Sigmoid colon (tissue), 7 donors: ENCODE measurements around the gene ADSL. TPM values are rescaled to one million over a fixed set of nuclear protein-coding genes. Genes with fewer than 3 reads are reported as not detected.

Source experiments
- DNase-seq: peaks from one replicate; pipeline ENCODE4 v3.0.0-alpha.2; 2019
- H3K27ac ChIP-seq, 4 donors: fragments of 200-600 bp; sonication (generic); one replicate each; pipeline ENCODE4 v1.5.1; 2016 to 2019; ENCODE audit warnings: mild to moderate bottlenecking in 1 of 4
- H3K27me3 ChIP-seq, 3 donors: fragments of 200-600 bp; sonication (generic); one replicate each; pipeline ENCODE4 v1.5.1; 2019; ENCODE audit warnings: mild to moderate bottlenecking in 1 of 3
- H3K36me3 ChIP-seq, 4 donors: fragments of 200-600 bp; sonication (generic); one replicate each; pipeline ENCODE4 v1.5.1; 2016 to 2019
- H3K4me1 ChIP-seq, 4 donors: fragments of 200-600 bp; sonication (generic); one replicate each; pipeline ENCODE4 v1.5.1; 2017 to 2019
- H3K4me3 ChIP-seq, 4 donors: fragments of 200-600 bp; sonication (generic); one replicate each; pipeline ENCODE4 v1.5.1; 2017 to 2019; ENCODE audit warnings: mild to moderate bottlenecking in 2 of 4, moderate library complexity in 1 of 4
- H3K9me3 ChIP-seq, 4 donors: fragments of 200-600 bp in 3 of 4; sonication (generic) in 3 of 4; one replicate each; pipeline versions ENCODE4 v1.5.1 to v1.6.1; 2013 to 2019
- EP300 ChIP-seq, 4 donors: sonication (generic); formaldehyde crosslinking; IDR thresholded peaks; one replicate each; pipeline ENCODE4 v1.6.1; 2017; ENCODE audit warnings: antibody characterized with exemption in 4 of 4
- POLR2A ChIP-seq, 2 donors: fragments of 450-650 bp; IDR thresholded peaks; one replicate each; pipeline ENCODE4 v1.6.1; 2016; ENCODE audit warnings: antibody characterized with exemption in 2 of 2, mild to moderate bottlenecking in 2 of 2, moderate library complexity in 2 of 2
- POLR2AphosphoS5 ChIP-seq, 4 donors: sonication (generic); formaldehyde crosslinking; IDR thresholded peaks; one replicate each; pipeline ENCODE4 v1.6.1; 2017; ENCODE audit warnings: antibody characterized with exemption in 4 of 4
- WGBS, 2 donors: extraction: QIAGEN DNeasy Blood & Tissue Kit; methylation state at CpG; one replicate each; pipeline ENCODE4 v1.1.7; 2013; 5-methylcytosine and 5-hydroxymethylcytosine counted together
- intact Hi-C: fragments of 100-400 bp; cut with DNase I; formaldehyde crosslinking; loops from one replicate; pipeline ENCODE4 v1.15.1; 2023
- polyA plus RNA-seq, 3 donors: library from polyadenylated mRNA; stranded (reverse); fragments of 200-250 nt; gene quantifications; one replicate each; pipeline ENCODE4 v1.2.3, GENCODE V29; 2013
- total RNA-seq, 4 donors: library from RNA; depleted of rRNA; stranded (reverse); fragments of >200 nt; gene quantifications; one replicate each; pipeline ENCODE4 v1.1.0, GENCODE V29; 2016
- TF ChIP-seq, protein P1 (sequence below), 4 experiments: fragments of 450-650 bp in 3 of 4; fragments of 200-600 bp in 1 of 4; IDR thresholded peaks; one replicate each; pipeline ENCODE4 v1.5.1; 2016 to 2019; ENCODE audit warnings: antibody characterized with exemption in 4 of 4, mild to moderate bottlenecking in 3 of 4, moderate library complexity in 2 of 4
- donor health status: healthy with polysubstance abuse.
- donor health status: Bipolar disorder and iron deficiency.
- donor health status: healthy.

ADSL gene
- total and polyA plus RNA-seq, 7 donors = 34.0 to 469 (median 86.7) TPM

DNA sequence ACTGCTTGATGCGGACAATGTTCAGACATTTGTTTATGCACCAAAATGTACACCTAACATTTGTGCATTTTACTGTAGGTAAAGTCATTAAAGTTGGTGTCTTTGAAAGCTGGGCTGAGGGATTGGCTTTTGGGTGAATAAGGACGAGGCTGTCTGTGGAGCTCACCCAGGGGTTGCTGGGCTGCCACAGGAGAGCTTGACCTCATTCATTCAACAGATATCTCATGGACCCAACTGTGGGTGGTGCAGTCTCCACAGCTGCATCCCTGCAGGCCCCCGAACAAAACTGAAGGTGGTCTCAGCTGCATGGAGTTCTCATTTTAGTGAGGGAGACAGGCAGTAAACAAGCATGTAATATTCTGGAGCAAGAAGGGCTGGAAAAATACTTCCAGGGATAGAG lies 56.8 kb downstream of the ADSL start:
- Histone ChIP-seq H3K4me3 (no peak overlapping the region), H3K9me3 (no peaks in the 10 kb centered on the region), H3K27ac (no peak overlapping the region), H3K27me3 (no peaks in the 10 kb centered on the region), H3K36me3 (peaks cover 15 to 65% (median 46%) of the 10 kb centered on the region in 4 donors), H3K4me1 (no peaks in the 10 kb centered on the region)
- 91 to 92% methylated on average over 3 of the region's 3 CpGs for WGBS, 2 donors
- intact Hi-C loops = no loop called here
- no peak for DNase-seq
- TF ChIP-seq POLR2A (IDR thresholded peaks at IDR 0.05) = no peak
- TF ChIP-seq, protein P1, sequence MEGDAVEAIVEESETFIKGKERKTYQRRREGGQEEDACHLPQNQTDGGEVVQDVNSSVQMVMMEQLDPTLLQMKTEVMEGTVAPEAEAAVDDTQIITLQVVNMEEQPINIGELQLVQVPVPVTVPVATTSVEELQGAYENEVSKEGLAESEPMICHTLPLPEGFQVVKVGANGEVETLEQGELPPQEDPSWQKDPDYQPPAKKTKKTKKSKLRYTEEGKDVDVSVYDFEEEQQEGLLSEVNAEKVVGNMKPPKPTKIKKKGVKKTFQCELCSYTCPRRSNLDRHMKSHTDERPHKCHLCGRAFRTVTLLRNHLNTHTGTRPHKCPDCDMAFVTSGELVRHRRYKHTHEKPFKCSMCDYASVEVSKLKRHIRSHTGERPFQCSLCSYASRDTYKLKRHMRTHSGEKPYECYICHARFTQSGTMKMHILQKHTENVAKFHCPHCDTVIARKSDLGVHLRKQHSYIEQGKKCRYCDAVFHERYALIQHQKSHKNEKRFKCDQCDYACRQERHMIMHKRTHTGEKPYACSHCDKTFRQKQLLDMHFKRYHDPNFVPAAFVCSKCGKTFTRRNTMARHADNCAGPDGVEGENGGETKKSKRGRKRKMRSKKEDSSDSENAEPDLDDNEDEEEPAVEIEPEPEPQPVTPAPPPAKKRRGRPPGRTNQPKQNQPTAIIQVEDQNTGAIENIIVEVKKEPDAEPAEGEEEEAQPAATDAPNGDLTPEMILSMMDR (IDR thresholded peaks at IDR 0.05) = no peak
- no peak for TF ChIP-seq EP300 (IDR thresholded peaks at IDR 0.05)
- TF ChIP-seq POLR2AphosphoS5 (IDR thresholded peaks at IDR 0.05) = no peak

DNA sequence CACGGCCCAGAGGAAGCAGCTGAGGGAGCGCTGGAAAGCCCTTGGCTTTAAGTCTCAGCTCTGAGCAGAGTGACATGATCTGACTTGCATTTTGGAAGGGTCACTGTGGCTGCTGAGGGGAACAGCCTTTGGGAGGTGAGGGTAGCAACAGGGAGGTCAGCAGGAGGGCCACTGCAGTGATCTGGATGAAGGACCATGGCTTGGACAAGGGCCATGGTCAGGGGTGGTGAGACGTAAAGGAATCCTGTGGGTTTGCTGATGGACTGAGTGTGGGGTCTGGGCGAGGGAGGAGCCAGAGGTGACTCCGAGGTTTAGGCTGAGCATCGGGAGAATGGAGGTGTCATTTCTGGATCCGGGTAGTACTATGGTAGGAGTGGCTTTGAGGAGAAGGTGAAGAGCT lies 57.4 kb downstream of the ADSL start:
- H3K4me3 ChIP-seq = no peak overlapping the region
- H3K27ac ChIP-seq = no peak overlapping the region
- no peaks in the 10 kb centered on the region for H3K27me3 ChIP-seq
- TF ChIP-seq POLR2A (IDR thresholded peaks at IDR 0.05) (no peak), EP300 (IDR thresholded peaks at IDR 0.05) (no peak), POLR2AphosphoS5 (IDR thresholded peaks at IDR 0.05) (no peak)
- peaks cover 17 to 70% (median 49%) of the 10 kb centered on the region in 4 donors for H3K36me3 ChIP-seq
- WGBS, 2 donors = 93% methylated on average over 7 of the region's 7 CpGs
- no peak for DNase-seq
- intact Hi-C loops = no loop called here
- H3K4me1 ChIP-seq = no peaks in the 10 kb centered on the region
- no peaks in the 10 kb centered on the region for H3K9me3 ChIP-seq

DNA sequence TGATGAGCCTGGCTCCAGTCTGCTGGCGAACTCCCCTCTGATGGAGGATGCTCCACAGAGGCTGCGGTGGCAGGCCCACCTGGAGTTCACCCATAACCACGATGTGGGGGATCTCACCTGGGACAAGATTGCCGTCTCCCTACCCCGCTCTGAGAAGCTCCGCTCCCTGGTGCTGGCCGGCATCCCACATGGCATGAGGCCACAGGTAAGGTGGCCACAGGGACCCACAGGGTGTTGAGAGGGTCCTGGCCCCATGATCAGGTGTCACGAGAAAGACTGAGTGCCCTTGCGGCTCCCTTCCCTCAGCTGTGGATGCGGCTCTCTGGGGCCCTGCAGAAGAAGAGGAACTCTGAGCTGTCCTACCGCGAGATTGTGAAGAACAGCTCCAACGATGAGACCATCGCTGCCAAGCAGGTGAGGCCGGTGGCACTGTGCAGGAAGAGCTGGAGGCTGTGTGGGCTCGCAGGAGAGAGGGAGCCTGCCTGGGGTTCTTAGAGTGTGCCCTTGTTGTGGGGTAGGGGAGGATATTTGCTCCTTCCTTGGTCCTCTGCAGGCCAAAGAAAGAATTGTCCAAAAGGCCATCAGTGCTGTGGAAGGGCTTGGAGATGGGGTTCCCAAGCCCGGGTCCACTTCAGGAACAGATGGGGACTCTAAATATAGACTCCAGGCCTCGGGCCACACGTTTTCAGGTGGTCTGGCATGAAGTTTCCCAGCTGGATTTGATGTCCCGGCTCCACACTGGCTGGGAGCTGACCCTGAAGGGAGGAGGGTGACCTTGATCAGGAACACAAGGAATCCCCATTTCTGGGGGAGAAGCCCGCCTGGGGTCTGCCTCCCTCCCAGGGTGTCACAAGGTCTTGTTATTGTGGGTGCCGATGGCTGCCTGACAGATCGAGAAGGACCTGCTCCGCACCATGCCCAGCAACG lies 58.2 kb downstream of the ADSL start:
- intact Hi-C loops = no loop called here
- no peaks in the 10 kb centered on the region for H3K9me3 ChIP-seq
- H3K27ac ChIP-seq = no peak overlapping the region
- peaks cover 25 to 78% (median 55%) of the 10 kb centered on the region in 4 donors for H3K36me3 ChIP-seq
- DNase-seq = no peak
- H3K4me3 ChIP-seq = no peak overlapping the region
- TF ChIP-seq POLR2AphosphoS5 (IDR thresholded peaks at IDR 0.05) = no peak
- TF ChIP-seq POLR2A (IDR thresholded peaks at IDR 0.05) = no peak
- no peak for TF ChIP-seq EP300 (IDR thresholded peaks at IDR 0.05)
- TF ChIP-seq, protein P1 (IDR thresholded peaks at IDR 0.05) = no peak
- whole genome bisulfite sequencing, 2 donors = 87 to 94% methylated on average over 25 of the region's 25 CpGs
- no peaks in the 10 kb centered on the region for H3K27me3 ChIP-seq
- H3K4me1 ChIP-seq = no peaks in the 10 kb centered on the region

GRCh38 chr22:40405178-40406062 lies 59.1 kb downstream of the ADSL start:
- Histone ChIP-seq H3K27me3 (no peaks in the 10 kb centered on the region), H3K4me3 (no peak overlapping the region), H3K27ac (no peak overlapping the region), H3K9me3 (no peaks in the 10 kb centered on the region), H3K4me1 (no peaks in the 10 kb centered on the region), H3K36me3 (peaks cover 30 to 87% (median 63%) of the 10 kb centered on the region in 4 donors)
- WGBS, 2 donors = 93 to 94% methylated on average over 28 of the region's 28 CpGs
- no peak for DNase-seq
- TF ChIP-seq POLR2A (IDR thresholded peaks at IDR 0.05) = no peak
- TF ChIP-seq, protein P1 (IDR thresholded peaks at IDR 0.05) = no peak
- no peak for TF ChIP-seq POLR2AphosphoS5 (IDR thresholded peaks at IDR 0.05)
- TF ChIP-seq EP300 (IDR thresholded peaks at IDR 0.05) = no peak
- intact Hi-C loops = no loop called here
